DOHH2 (cell line): ENCODE measurements around the gene CDK15.

Experiments
- H3F3A ChIP-seq: fragments of 200-600 bp; sonication (generic), shearing (Covaris generic); 2 replicates; pipeline ENCODE4 v1.6.0; 2016; ENCODE audit warnings: antibody characterized with exemption, mild to moderate bottlenecking; ENCODE audit not compliant: control insufficient read depth, insufficient read depth
- H3K27ac ChIP-seq: fragments of 200-600 bp; sonication (generic); 2 replicates; pipeline ENCODE4 v1.5.1; 2014; ENCODE audit warnings: low read depth, mild to moderate bottlenecking, low read length, moderate library complexity
- H3K27me3 ChIP-seq: fragments of 200-600 bp; sonication (generic); 2 replicates; pipeline ENCODE4 v1.6.1; 2014; ENCODE audit warnings: mild to moderate bottlenecking, low read length, mixed read lengths; ENCODE audit not compliant: control insufficient read depth
- H3K36me3 ChIP-seq: fragments of 200-600 bp; sonication (generic); 2 replicates; pipeline ENCODE4 v1.6.1; 2014; ENCODE audit warnings: mild to moderate bottlenecking, low read length, moderate library complexity, mixed read lengths; ENCODE audit not compliant: control insufficient read depth
- H3K4me1 ChIP-seq: fragments of 200-600 bp; sonication (generic); 2 replicates; pipeline ENCODE4 v1.6.1; 2014; ENCODE audit warnings: mild to moderate bottlenecking, low read length, mixed read lengths; ENCODE audit not compliant: control insufficient read depth
- H3K4me2 ChIP-seq: fragments of 200-600 bp; sonication (generic); 2 replicates; pipeline ENCODE4 v1.6.0; 2014; ENCODE audit warnings: mild to moderate bottlenecking, low read length, moderate library complexity
- H3K4me3 ChIP-seq: fragments of 200-600 bp; sonication (generic); 2 replicates; pipeline ENCODE4 v1.5.1; 2014; ENCODE audit warnings: mild to moderate bottlenecking, low read length, mixed read lengths
- H3K79me2 ChIP-seq: fragments of 200-600 bp; sonication (generic); 2 replicates; pipeline ENCODE4 v1.6.1; 2014; ENCODE audit warnings: mild to moderate bottlenecking, low read length, mixed read lengths; ENCODE audit not compliant: control insufficient read depth
- H3K9me2 ChIP-seq: fragments of 200-600 bp; sonication (generic); replicated peaks from 2 replicates; pipeline ENCODE4 v1.6.1; 2014; ENCODE audit warnings: mild to moderate bottlenecking, low read length, mixed read lengths; ENCODE audit not compliant: control insufficient read depth
- H3K9me3 ChIP-seq: fragments of 200-600 bp; sonication (generic); 2 replicates; pipeline ENCODE4 v1.6.1; 2014; ENCODE audit warnings: antibody characterized with exemption, low read length, mixed read lengths; ENCODE audit not compliant: control insufficient read depth, insufficient read depth
- H4K20me1 ChIP-seq: fragments of 200-600 bp; sonication (generic); 2 replicates; pipeline ENCODE4 v1.6.0; 2014; ENCODE audit warnings: low read depth, mild to moderate bottlenecking, antibody characterized with exemption, low read length, moderate library complexity; ENCODE audit not compliant: control insufficient read depth, insufficient read depth
- EZH2phosphoT487 ChIP-seq: fragments of 200-600 bp; sonication (generic); IDR thresholded peaks from 2 replicates; pipeline ENCODE4 v1.6.1; 2017; ENCODE audit warnings: borderline replicate concordance, mild to moderate bottlenecking, antibody characterized with exemption, low read length, moderate library complexity, mixed read lengths
- TF ChIP-seq, protein P1 (sequence below): fragments of 200-600 bp; sonication (generic); IDR thresholded peaks from one replicate; pipeline ENCODE4 v1.5.1; 2014; ENCODE audit warnings: antibody characterized with exemption, mild to moderate bottlenecking, low read depth, low read length; ENCODE audit not compliant: poor library complexity, severe bottlenecking

Gene CDK15

DNA sequence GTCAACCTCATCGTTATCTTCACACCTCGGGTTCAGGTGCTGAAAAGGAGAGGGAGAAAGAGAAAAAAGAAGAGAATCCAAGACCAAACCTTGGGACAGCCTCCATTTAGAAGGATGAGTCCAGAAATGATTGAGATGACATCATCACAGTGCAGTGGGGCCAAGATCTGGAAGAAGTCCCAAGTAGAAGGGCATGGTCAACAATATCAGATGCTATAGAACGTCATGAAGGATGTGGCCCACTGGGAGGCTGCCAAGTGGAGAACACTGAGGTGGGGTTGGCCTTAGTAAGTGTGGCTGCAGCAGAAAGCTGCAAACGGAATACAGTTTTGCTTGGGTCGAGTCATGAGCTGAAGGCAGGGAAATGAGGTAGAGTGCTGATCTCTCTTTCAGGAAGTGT is 136.2 kb downstream of the CDK15 start:
- H3K27ac ChIP-seq = no peak overlapping the region
- no peaks in the 10 kb centered on the region for H3K4me1 ChIP-seq
- H3F3A ChIP-seq = no peaks in the 10 kb centered on the region
- H4K20me1 ChIP-seq = no peaks in the 10 kb centered on the region
- no peak overlapping the region for H3K4me2 ChIP-seq
- H3K4me3 ChIP-seq = no peak overlapping the region
- no peaks in the 10 kb centered on the region for H3K9me3 ChIP-seq
- H3K36me3 ChIP-seq = no peaks in the 10 kb centered on the region
- no peaks in the 10 kb centered on the region for H3K9me2 ChIP-seq
- H3K79me2 ChIP-seq = no peaks in the 10 kb centered on the region
- H3K27me3 ChIP-seq = no peaks in the 10 kb centered on the region
- TF ChIP-seq EZH2phosphoT487 = no peak
- TF ChIP-seq, protein P1, sequence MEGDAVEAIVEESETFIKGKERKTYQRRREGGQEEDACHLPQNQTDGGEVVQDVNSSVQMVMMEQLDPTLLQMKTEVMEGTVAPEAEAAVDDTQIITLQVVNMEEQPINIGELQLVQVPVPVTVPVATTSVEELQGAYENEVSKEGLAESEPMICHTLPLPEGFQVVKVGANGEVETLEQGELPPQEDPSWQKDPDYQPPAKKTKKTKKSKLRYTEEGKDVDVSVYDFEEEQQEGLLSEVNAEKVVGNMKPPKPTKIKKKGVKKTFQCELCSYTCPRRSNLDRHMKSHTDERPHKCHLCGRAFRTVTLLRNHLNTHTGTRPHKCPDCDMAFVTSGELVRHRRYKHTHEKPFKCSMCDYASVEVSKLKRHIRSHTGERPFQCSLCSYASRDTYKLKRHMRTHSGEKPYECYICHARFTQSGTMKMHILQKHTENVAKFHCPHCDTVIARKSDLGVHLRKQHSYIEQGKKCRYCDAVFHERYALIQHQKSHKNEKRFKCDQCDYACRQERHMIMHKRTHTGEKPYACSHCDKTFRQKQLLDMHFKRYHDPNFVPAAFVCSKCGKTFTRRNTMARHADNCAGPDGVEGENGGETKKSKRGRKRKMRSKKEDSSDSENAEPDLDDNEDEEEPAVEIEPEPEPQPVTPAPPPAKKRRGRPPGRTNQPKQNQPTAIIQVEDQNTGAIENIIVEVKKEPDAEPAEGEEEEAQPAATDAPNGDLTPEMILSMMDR = no peak
